HG03095 (cell line): ENCODE data around the gene TMEM117.
"Not testable (repeated sequence)": the region's sequence is repeated elsewhere in the genome, so short reads cannot be mapped to it uniquely, and the experiment has no call there.

Experiments used
- ATAC-seq: cut with Tn5 transposase; IDR thresholded peaks from one replicate; pipeline ENCODE4 v1.9.1; 2021; ENCODE audit warnings: moderate library complexity; ENCODE audit not compliant: unreplicated experiment

Gene TMEM117

GRCh38 chr12:43836475-43836989 lies 651 bp downstream of the TMEM117 start:
- ATAC-seq = peak; percentile 21

DNA sequence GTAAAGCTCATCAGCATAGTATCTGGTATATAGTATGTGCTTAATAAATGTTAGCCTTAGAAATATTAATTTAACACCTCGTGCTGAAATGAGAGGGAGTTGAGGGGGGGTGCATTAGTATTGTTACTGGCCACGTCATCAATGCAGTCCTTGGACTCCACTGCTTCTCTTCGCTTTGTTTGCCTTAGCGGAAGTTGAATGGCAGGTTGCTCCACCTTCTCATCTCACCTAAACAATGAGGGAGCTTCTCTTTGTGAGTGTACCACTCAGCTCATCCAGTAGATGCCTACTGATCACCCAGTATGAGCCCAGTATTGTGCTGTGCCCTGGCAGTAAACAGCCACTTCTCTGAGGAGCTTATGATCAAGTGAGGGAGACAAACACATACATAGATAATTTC lies 4.5 kb downstream of the TMEM117 start:
- ATAC-seq = no peak

DNA sequence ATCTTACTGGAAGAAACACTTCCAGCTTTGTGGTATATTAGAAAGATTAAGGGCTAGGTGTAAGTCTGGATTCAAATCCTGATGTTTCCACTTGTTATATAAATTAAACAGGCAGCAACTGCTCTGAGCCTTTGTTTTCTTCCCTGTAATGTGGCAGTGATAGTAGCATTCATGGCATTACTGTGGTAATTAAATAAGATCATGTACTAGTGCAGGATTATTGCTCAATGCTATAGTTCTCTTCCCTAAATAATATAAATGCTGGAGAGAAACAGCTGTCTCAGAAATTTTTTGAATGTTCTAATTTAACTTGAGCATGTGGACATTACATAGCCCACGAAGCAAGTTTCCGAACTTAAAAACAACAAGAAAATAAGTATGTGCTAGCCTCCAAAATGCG lies 5.4 kb downstream of the TMEM117 start:
- ATAC-seq = no peak

DNA sequence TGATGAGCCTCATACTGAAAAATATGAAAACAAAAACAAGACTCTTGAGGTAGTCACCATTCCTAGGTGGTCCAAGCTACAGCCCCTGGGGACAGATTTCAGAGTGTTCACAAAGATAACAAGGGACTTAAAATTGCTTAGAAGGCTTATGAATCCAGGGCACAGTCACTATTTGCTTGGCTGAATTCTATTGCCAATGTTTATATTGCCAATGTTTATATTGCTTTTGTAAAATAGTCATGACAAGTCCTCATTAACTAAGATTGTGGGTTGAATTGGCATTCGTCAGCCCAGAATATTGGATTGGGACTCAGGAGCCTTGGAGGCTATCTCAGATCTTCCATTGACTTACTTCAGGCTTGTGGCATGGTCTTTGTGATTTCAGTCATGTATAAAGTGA lies 6.4 kb downstream of the TMEM117 start:
- ATAC-seq = no peak

DNA sequence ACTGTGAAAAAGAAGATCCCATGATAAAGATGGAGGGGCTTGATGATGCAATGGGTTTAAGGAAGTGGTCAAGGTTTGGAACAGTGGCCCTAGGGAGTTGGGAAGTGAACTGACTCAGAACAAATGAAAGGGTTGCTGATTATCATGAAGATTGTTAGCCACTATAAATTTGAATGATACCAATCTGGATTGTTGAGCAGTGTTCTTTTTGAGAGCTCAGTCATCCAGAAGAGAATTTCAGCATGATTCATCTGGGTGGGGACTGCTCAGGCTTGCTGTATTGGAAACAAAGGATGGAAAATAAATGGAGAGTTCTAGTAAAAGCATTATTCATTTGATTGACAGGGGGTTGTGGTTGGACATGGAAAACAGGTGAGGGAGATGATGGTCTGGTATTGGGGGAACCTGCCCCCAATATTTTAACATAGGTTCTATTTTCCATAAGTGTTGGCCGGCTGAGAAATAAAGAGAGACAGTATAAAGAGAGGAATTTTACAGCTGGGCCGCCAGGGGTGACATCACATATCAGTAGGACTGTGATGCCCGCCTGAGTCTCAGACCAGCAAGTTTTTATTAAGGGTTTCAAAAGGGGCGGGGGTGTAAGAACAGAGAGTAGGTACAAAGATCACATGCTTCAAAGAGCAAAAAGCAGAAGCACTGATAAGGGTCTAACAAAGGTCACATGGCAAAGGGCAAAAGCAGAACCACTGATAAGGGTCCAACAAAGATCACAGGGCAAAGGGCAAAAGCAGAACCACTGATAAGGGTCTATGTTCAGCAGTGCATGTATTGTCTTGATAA lies 11.7 kb downstream of the TMEM117 start:
- ATAC-seq = not testable (repeated sequence)

DNA sequence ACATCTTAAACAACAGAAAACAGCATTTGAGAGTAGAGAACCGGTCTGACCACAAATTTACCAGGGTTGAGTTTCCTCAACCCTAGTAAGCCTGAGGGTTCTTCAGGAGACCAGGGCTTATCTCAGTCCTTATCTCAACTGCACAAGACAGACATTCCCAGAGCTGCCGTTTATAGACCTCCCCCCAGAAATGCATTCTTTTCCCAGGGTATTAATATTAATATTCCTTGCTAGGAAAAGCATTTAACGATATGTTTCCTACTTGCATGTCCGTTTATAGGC lies 12.3 kb downstream of the TMEM117 start:
- ATAC-seq = no peak

GRCh38 chr12:43848786-43849185 lies 12.9 kb downstream of the TMEM117 start:
- ATAC-seq = no peak

DNA sequence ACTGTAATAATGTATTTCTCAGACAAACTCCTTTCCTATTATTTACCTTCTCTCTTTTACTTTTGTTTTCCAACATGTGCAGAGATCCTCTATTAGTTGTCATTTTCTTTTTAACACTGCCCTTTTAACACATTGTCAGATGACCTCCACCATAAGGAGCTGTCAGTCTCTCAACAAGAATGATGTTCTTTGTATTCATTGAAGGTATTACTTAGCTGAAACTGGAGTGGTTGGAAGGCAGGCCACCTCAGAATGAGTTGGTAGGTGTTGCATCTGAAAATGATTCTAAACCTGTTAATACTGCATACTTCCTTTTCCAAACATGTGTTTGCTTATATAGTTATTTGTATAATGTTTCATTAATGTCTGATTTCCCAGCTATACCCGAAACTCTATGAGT lies 16.9 kb downstream of the TMEM117 start:
- ATAC-seq = no peak

DNA sequence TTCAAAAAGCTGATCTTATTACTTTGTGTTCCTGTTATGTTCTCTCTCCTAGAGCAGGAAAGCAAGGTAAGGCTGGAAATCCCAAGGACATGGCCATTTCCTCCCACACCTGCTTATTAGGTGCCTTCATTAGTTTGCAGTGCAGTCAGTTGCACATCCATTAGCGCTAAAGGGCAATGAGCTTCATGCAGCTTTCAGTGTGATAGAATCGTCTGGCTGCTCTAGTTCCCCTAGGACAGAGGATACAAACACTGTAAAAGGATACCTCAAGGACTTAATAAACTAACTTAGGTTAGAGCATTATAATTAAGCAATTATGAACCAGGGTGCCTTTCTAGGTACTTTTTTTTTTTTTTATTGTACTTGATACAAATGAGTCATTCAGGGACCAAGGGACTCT lies 21.1 kb downstream of the TMEM117 start:
- ATAC-seq = no peak

GRCh38 chr12:43858096-43858495 lies 22.2 kb downstream of the TMEM117 start:
- no peak for ATAC-seq

DNA sequence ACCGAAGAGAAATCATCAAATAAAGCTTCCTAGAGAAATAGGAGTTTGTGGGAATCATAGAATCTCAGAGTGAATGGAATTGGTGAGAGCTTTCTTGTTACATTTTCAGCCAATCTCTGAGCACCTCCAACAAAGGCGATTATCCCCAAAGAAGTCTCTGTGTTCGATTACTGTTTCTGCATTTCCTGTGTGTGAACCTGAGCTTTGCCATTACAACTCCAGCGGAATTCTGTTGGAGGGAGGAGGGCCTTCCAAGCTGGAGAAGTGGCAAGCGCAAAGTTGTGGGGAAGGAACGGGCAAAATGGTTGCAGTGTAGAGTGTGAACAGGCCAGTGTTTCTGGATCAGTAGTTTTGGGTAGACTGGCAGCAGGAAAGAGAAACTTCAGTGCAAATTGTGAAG lies 23.1 kb downstream of the TMEM117 start:
- no peak for ATAC-seq

- ATAC-seq = no peak
Measured at GRCh38 chr12:43861015-43861839, 25.3 kb downstream of the TMEM117 start.

- no peak for ATAC-seq
Measured at GRCh38 chr12:43861840-43862150, 25.9 kb downstream of the TMEM117 start.

GRCh38 chr12:43863770-43864366 lies 28.0 kb downstream of the TMEM117 start:
- ATAC-seq = no peak

DNA sequence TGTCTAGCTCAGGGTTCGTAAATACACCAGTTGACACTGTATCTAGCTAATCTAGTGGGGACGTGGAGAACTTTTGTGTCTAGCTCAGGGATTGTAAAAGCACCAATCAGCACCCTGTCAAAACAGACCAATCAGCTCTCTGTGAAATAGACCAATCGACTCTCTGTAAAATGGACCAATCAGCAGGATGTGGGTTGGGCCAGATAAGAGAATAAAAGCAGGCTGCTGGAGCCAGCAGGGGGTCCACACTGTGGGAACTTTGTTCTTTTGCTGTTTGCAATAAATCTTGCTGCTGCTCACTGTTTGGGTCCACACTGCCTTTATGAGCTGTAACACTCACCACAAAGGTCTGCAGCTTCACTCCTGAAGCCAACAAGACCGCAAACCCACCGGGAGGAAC lies 28.7 kb downstream of the TMEM117 start:
- ATAC-seq = not testable (repeated sequence)

DNA sequence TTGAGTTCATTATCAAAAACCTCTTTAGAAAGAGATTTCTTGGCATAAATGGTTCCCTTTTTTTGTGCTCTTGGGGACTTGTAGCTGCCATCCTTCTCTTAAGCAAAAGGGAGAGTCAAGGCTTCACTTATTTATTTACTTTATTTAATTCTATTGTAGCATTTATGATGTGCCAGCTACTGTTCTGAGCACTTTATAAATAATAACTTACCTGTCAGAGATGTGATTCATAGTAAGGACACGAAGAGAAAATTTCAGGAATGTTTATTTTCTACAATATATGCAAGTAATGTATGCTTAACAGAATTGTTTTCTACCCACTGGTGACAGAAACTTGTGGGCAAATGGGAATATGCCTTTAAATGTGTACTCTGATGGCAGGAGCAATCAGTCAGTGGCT lies 33.3 kb downstream of the TMEM117 start:
- no peak for ATAC-seq

DNA sequence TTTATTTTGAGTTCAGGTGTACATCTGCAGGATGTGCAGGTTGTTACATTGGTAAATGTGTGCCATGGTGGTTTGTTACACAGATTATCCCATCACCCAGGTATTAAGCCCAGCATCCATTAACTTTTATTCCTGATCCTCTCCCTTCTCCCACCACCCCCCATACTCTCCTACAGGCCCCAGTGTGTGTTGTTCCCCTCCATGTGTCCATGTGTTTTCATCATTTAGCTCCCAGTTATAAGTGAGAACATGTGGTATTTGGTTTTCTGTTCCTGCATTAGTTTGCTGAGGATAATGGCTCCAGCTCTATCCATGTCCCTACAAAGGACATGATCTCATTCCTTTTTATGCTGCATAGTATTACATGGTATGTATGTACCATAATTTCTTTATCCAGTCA lies 33.9 kb downstream of the TMEM117 start:
- ATAC-seq = not testable (repeated sequence)

GRCh38 chr12:43871258-43871657 lies 35.4 kb downstream of the TMEM117 start:
- not testable (repeated sequence) for ATAC-seq

DNA sequence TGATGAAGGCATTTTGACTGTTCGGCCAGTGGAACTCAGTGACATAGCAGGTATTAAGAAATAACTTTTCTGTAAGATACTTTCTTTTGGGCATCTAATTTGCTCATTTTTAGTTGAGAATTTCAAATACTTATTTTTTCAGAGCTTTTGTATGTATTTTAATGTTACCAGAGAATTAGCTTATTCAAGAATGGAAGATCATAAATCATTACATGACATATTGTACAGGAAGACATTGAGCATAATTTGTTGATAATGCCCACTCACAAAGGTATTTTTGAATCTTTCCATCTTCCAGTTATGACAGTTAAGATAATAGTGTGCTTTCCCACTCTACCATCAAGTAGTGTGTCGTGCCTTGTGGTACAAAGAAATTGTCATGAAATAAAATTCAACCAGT lies 36.5 kb downstream of the TMEM117 start:
- no peak for ATAC-seq

- ATAC-seq = no peak
Measured at GRCh38 chr12:43878050-43878449, 42.2 kb downstream of the TMEM117 start.

DNA sequence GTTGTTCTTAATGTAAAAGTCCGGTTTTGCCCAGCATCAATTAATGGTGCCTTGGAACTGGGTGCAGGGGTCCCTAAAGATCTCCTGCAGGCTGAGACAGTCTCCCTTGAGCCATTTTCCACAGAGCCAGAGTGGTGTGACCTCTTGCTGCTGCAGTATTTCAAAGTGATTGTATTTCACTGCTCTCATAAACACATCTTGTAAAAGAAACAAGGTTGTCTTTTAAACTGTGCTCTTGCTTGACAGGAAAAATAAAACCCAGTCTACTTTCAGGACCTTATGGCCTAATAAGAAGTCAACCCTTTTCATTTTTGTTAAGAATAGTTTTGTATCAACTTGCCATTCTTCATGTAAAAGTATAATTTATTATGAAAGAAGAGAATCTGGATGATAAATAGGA lies 44.7 kb downstream of the TMEM117 start:
- no peak for ATAC-seq

DNA sequence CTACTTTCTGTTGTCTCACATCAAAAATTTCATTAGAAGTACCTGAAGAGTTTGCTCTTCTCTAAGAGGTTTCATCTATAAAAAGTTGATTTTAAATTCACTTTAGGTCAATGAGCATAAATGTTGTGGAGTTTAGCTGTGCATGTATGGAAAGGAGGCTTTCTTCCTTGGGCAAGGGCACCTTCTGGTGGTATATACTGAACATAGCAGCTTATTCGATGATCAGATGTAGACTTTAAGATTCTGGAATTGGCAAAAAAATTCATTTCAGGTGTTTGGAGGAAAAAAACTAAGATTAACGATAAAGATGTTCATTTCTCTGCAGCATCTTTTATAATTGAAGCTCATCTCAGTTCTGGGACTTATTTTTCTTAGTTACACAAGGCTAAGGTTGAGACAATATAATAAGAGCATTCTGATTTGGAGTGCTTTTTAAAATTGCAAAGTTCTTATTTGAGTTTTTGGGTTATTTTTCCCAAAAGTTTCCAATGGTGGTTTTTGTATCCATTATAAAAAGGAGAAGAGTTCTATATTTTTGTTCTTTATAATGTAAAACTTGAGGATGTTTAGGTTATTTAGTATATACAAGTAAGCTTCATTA lies 46.8 kb downstream of the TMEM117 start:
- no peak for ATAC-seq
